ENCODE measurements around the gene MAPK8. TPM values are rescaled to one million over a fixed set of nuclear protein-coding genes. Genes with fewer than 3 reads are reported as not detected.

MAPK8 gene
- total and polyA plus RNA-seq, 2 of the 4 experiments (the other 2 are of a cell fraction) = 41.5 to 54.7 TPM

- 93% methylated on average over 2 of the region's 3 CpGs; no CpG with 5 or more reads in 1 of the 2 experiments for WGBS, 2 experiments (ENCODE audit: extremely low coverage in 2 of 2, insufficient read length in 1 of 2)
- Histone ChIP-seq H2AK9ac (replicated peaks; ENCODE audit: low read depth, low read length, poor library complexity) (no peak overlapping the region), H3K4me3 (ENCODE audit: insufficient read depth, low read depth, low read length) (no peak overlapping the region), H3K27me3 (ENCODE audit: control insufficient read depth, insufficient read depth, low read length) (no peaks in the 10 kb centered on the region), H3K36me3 (ENCODE audit: control insufficient read depth, insufficient read depth, low read length) (peaks cover 12% of the 10 kb centered on the region), H3K56ac (ENCODE audit: extremely low read depth, insufficient read depth, low read length) (no peak overlapping the region), H3K4me2 (ENCODE audit: low read depth, low read length) (no peak overlapping the region), H4K8ac (ENCODE audit: low read depth in 2 of 2, low read length in 2 of 2) (no peak overlapping the region), H3K23ac (ENCODE audit: low read depth, low read length) (no peak overlapping the region), H3K18ac (ENCODE audit: low read depth, low read length) (no peak overlapping the region), H2BK20ac (ENCODE audit: low read depth, low read length) (no peak overlapping the region), H3K9ac (ENCODE audit: low read depth, low read length) (no peak overlapping the region), H3K4ac (ENCODE audit: low read depth, low read length) (no peak overlapping the region), H3K4me1 (ENCODE audit: control insufficient read depth, insufficient read depth, low read length) (0 out of 2 replicates have a peak, but pooled peaks cover 2% of the 10 kb centered on the region), H3K9me3 (ENCODE audit: control insufficient read depth, insufficient read depth, low read length) (peaks cover 5% of the 10 kb centered on the region), H3K27ac (ENCODE audit: insufficient read depth, low read length) (no peak overlapping the region), H2AK5ac (ENCODE audit: low read depth, low read length) (no peak overlapping the region), H4K5ac (ENCODE audit: low read depth, low read length) (no peak overlapping the region), H3K9me1 (ENCODE audit: insufficient read depth, low read length) (peaks cover 5% of the 10 kb centered on the region), H3K79me1 (ENCODE audit: low read depth in 1 of 2, low read length in 2 of 2) (peaks cover 45 to 71% of the 10 kb centered on the region in 2 experiments), H2BK120ac (ENCODE audit: low read depth, low read length) (no peak overlapping the region), H2AFZ (replicated peaks; ENCODE audit: low read length, poor library complexity) (no peak overlapping the region), H2BK15ac (ENCODE audit: low read depth, low read length) (no peak overlapping the region), H3K14ac (replicated peaks; ENCODE audit: low read depth, low read length) (no peak overlapping the region), H2BK5ac (ENCODE audit: low read depth, low read length, poor library complexity, severe bottlenecking) (no peak overlapping the region), H4K91ac (ENCODE audit: insufficient read depth, low read depth, low read length) (no peak overlapping the region), H4K20me1 (ENCODE audit: insufficient read depth, low read length) (peaks cover 44% of the 10 kb centered on the region)
- in situ Hi-C loops (cut with MboI; ENCODE audit: low sequenced_read_pairs) (no loop called here), dilution Hi-C loops (cut with HindIII; ENCODE audit: low sequenced_read_pairs, unreplicated experiment) (no loop called here), intact Hi-C loops (cut with micrococcal nuclease) (no loop called here)
- ATAC-seq (ENCODE audit: low read depth) = no peak
- CTCF ChIA-PET = no interaction called here
- POLR2A ChIA-PET (ENCODE audit: unreplicated experiment) = interaction anchor here (0.5 kb wide), 1 partner anchor 188 kb away, joined by 3 read pairs; no protein-coding TSS in a partner anchor
- no TSS peak for BruUV-seq (replicated peaks)
- TF ChIP-seq RCOR1 (IDR thresholded peaks at IDR 0.05; ENCODE audit: insufficient replicate concordance, low read length) = no peak
- TF ChIP-seq SMC3 (IDR thresholded peaks at IDR 0.05; ENCODE audit: low read depth, low read length) = no peak
- no peak for TF ChIP-seq RAD21 (IDR thresholded peaks at IDR 0.05; ENCODE audit: low read length)
- no peak for TF ChIP-seq MAZ (IDR thresholded peaks at IDR 0.05; ENCODE audit: borderline replicate concordance, low read depth, low read length)
- no peak for TF ChIP-seq RFX5 (IDR thresholded peaks at IDR 0.05; ENCODE audit: low read depth, low read length)
- no peak for TF ChIP-seq BHLHE40 (IDR thresholded peaks at IDR 0.05; ENCODE audit: low read depth, low read length)
- no peak for TF ChIP-seq POLR2A (IDR thresholded peaks at IDR 0.05; ENCODE audit: low read depth, low read length)
- TF ChIP-seq CHD1 (IDR thresholded peaks at IDR 0.05; ENCODE audit: low read depth, low read length) = no peak
- TF ChIP-seq FOS (IDR thresholded peaks at IDR 0.05; ENCODE audit: low read depth, low read length) = no peak
- DNase-seq = peak; percentile 40
Measured at GRCh38 chr10:48330269-48330668, 23.8 kb downstream of the MAPK8 start.

All from IMR-90 (cell line).